Stomach (tissue), 4 donors: ENCODE measurements around the gene ZNF219.

Experiments
- CTCF ChIP-seq, 7 experiments: fragments of 450-650 bp in 4 of 7; fragments of 200-600 bp in 3 of 7; sonication (generic) in 3 of 7; IDR thresholded peaks; one replicate each; pipeline ENCODE4 v1.5.1; 2016 to 2019; ENCODE audit warnings: antibody characterized with exemption in 7 of 7, control low read depth in 2 of 7, mild to moderate bottlenecking in 1 of 7
- EP300 ChIP-seq: sonication (generic); formaldehyde crosslinking; IDR thresholded peaks from one replicate; pipeline ENCODE4 v1.6.1; 2017; ENCODE audit warnings: antibody characterized with exemption

GRCh38 chr14:21089877-21090193 is 8.6 kb downstream of the ZNF219 start:
- TF ChIP-seq CTCF (IDR thresholded peaks at IDR 0.05) (no peak), EP300 (no peak)
